A673 (cell line): ENCODE data around the gene ZDHHC5. TPM values are rescaled to one million over a fixed set of nuclear protein-coding genes. Genes with fewer than 3 reads are reported as not detected.

Source experiments
- BruUV-seq: library from RNA; stranded (reverse); fragments of 400-500 nt; replicated peaks from 2 replicates; lab custom pipeline; 2021; lab: Mats Ljungman, UMichigan
- CTCF ChIA-PET: fragments of 300-600 bp; sonication (Branson Sonifier 250); formaldehyde crosslinking; loops from one replicate; lab custom pipeline; 2022; ENCODE audit warnings: antibody characterized with exemption; lab: Charles Lee
- POLR2A ChIA-PET: fragments of 300-600 bp; sonication (Branson Sonifier 250); formaldehyde crosslinking; loops from one replicate; lab custom pipeline; 2022; ENCODE audit warnings: antibody characterized with exemption; ENCODE audit not compliant: low non-redundant PET; lab: Charles Lee
- DNase-seq: peaks from one replicate; pipeline ENCODE4 v3.0.0-alpha.2; 2015; ENCODE audit warnings: low spot score
- H3K27ac ChIP-seq: fragments of 200-600 bp; sonication (generic); 2 replicates; pipeline ENCODE4 v1.5.1; 2016; ENCODE audit warnings: mixed run types, low read depth, mild to moderate bottlenecking, mixed read lengths, antibody characterized with exemption, low read length; ENCODE audit not compliant: poor library complexity, severe bottlenecking
- H3K27me3 ChIP-seq: fragments of 200-600 bp; sonication (generic); replicated peaks from 2 replicates; pipeline ENCODE4 v1.6.1; 2017; ENCODE audit warnings: mixed run types, low read depth, mild to moderate bottlenecking, mixed read lengths, antibody characterized with exemption, low read length; ENCODE audit not compliant: insufficient read depth, poor library complexity
- H3K36me3 ChIP-seq: fragments of 200-600 bp; sonication (generic); 2 replicates; pipeline ENCODE4 v1.6.1; 2016; ENCODE audit warnings: mixed run types, mild to moderate bottlenecking, mixed read lengths, antibody characterized with exemption, low read length; ENCODE audit not compliant: insufficient read depth, poor library complexity, severe bottlenecking
- H3K4me1 ChIP-seq: fragments of 200-600 bp; sonication (generic); 2 replicates; pipeline ENCODE4 v1.6.1; 2017; ENCODE audit warnings: mixed run types, mild to moderate bottlenecking, mixed read lengths, antibody characterized with exemption, low read length; ENCODE audit not compliant: insufficient read depth, poor library complexity, severe bottlenecking
- H3K4me3 ChIP-seq: fragments of 200-600 bp; sonication (generic); 2 replicates; pipeline ENCODE4 v1.5.1; 2016; ENCODE audit warnings: low read depth, mixed run types, mild to moderate bottlenecking, mixed read lengths, low read length; ENCODE audit not compliant: poor library complexity, severe bottlenecking
- H3K9me3 ChIP-seq: fragments of 200-600 bp; sonication (generic); 2 replicates; pipeline ENCODE4 v1.6.1; 2016; ENCODE audit warnings: mixed run types, low read depth, mild to moderate bottlenecking, mixed read lengths, antibody characterized with exemption, low read length; ENCODE audit not compliant: poor library complexity, severe bottlenecking
- CTCF ChIP-seq: fragments of 300-800, 200-600 bp; sonication (generic); conservative IDR thresholded peaks from 2 replicates; pipeline ENCODE4 v1.5.1; 2017; ENCODE audit warnings: low read depth, mild to moderate bottlenecking, antibody characterized with exemption, low read length, moderate library complexity, mixed read lengths
- EZH2 ChIP-seq: fragments of 200-600 bp; sonication (generic); IDR thresholded peaks from 2 replicates; pipeline ENCODE4 v1.6.1; 2017; ENCODE audit warnings: borderline replicate concordance, low read depth, mild to moderate bottlenecking, mixed read lengths, antibody characterized with exemption, low read length; ENCODE audit not compliant: poor library complexity, severe bottlenecking
- intact Hi-C: fragments of 100-400 bp; cut with micrococcal nuclease; formaldehyde crosslinking; loops from one replicate; pipeline ENCODE4 v1.10.0; 2022; ENCODE audit not compliant: unreplicated experiment
- total RNA-seq: library from RNA; stranded (reverse); gene quantifications from 2 replicates; pipeline ENCODE4 v1.2.3, GENCODE V29; 2021

Gene ZDHHC5
- total RNA-seq, 1 experiment from 2014 or later, result 76.9 TPM

GRCh38 chr11:57639321-57640067 lies 28.4 kb upstream of the ZDHHC5 start:
- H3K36me3 ChIP-seq, result peaks cover 9% of the 10 kb centered on the region
- H3K9me3 ChIP-seq, result no peaks in the 10 kb centered on the region
- peak; percentile 92 for DNase-seq
- BruUV-seq, result no TSS peak
- no peaks in the 10 kb centered on the region for H3K27me3 ChIP-seq
- peak overlapping the region; percentile 97 for H3K27ac ChIP-seq
- H3K4me3 ChIP-seq, result peak overlapping the region; percentile 72
- 0 out of 2 replicates have a peak, but pooled peaks have one; percentile 15 for TF ChIP-seq CTCF
- no peak for TF ChIP-seq EZH2
- POLR2A ChIA-PET, result interaction anchor here (0.7 kb wide), 1 partner anchor 35 kb away, joined by 4 read pairs; no protein-coding TSS in a partner anchor
- CTCF ChIA-PET, result interaction anchor here (0.5 to 2.9 kb wide), 5 partner anchors 51 to 294 kb away, joined by 3 to 50 read pairs (median 5); partner anchors contain the start of gene UBE2L6
- peaks cover 34% of the 10 kb centered on the region for H3K4me1 ChIP-seq
- intact Hi-C loops, result loop anchor here (10.0 kb wide), 3 partner anchors 145 to 935 kb away; partner anchors contain the start of genes LPXN and ZFP91

GRCh38 chr11:57640068-57640800 lies 27.7 kb upstream of the ZDHHC5 start:
- CTCF ChIA-PET, result interaction anchor here (0.5 to 2.9 kb wide), 8 partner anchors 8 to 295 kb away, joined by 3 to 50 read pairs (median 3); partner anchors contain the start of gene UBE2L6
- no peaks in the 10 kb centered on the region for H3K27me3 ChIP-seq
- peaks cover 9% of the 10 kb centered on the region for H3K36me3 ChIP-seq
- BruUV-seq, result no TSS peak
- peak overlapping the region; percentile 97 for H3K27ac ChIP-seq
- no peaks in the 10 kb centered on the region for H3K9me3 ChIP-seq
- POLR2A ChIA-PET, result interaction anchor here (0.6 to 0.9 kb wide), 4 partner anchors 21 to 74 kb away, joined by 3 to 11 read pairs (median 4); partner anchors contain the start of gene UBE2L6
- DNase-seq, result no peak
- H3K4me3 ChIP-seq, result peak overlapping the region; percentile 72
- TF ChIP-seq CTCF (0 out of 2 replicates have a peak, but pooled peaks have one; percentile 3), EZH2 (no peak)
- intact Hi-C loops, result loop anchor here (10.0 kb wide), 3 partner anchors 145 to 935 kb away; partner anchors contain the start of genes LPXN and ZFP91
- peaks cover 37% of the 10 kb centered on the region for H3K4me1 ChIP-seq
